GM19395 (cell line): ENCODE results near the gene MT1A.
"Not testable (repeated sequence)": the region's sequence is repeated elsewhere in the genome, so short reads cannot be mapped to it uniquely, and the experiment has no call there.

Experiments
- ATAC-seq: cut with Tn5 transposase; IDR thresholded peaks from one replicate; pipeline ENCODE4 v1.9.1; 2021; ENCODE audit warnings: mild to moderate bottlenecking, moderate library complexity; ENCODE audit not compliant: unreplicated experiment

Gene MT1A

DNA sequence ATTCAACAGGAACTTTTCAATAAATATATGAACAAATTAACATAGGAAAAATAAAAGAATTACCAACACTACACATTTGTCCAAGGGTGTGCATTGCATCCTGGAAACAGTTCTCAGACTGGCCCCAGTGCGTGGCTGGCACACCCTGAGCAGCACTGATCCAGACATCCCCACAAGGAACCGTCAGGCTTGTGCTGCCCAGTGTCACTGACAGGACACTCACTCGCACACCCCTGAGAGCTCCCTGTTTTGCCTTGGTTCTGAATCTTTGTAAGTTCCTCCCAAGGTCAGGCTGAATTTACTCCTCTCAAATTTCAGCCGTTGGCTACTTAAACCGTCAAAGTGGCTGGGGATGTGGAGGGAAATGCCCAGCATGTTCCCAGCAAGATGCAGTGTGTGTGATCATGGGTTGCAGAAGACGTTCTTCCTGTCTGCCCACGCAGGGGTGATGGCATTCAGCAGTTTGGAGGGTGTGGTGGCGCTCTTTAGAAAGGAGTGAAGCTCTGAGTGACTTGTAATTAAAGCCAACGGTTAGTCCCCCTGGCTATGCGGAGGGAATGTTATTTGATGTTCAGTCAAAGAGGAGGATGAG lies 28.4 kb upstream of the MT1A start:
- ATAC-seq: no peak

DNA sequence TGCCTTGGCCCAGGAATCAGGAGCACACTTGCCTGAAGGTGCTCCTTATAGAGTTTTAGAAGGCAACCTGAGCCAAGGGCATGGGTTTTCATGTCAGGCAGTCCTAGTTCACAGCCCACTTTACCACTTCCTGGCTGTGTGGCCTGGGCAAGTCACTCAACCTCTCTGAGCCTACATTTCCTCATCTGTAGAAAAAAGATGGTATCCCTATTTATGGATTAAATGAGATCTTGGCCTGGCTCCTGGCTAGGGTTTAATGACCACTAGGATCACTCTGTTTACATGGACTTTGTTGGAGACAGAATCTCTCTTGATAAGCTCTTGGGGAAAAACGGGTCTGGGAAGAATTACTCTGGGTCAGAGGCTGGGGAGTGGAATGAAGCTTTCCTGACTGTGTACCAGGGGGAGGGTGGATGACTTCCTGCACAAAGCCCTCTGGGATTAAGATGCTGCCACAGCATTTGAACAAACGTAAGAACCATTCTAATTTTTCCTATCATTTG lies 27.8 kb upstream of the MT1A start:
- no peak for ATAC-seq

DNA sequence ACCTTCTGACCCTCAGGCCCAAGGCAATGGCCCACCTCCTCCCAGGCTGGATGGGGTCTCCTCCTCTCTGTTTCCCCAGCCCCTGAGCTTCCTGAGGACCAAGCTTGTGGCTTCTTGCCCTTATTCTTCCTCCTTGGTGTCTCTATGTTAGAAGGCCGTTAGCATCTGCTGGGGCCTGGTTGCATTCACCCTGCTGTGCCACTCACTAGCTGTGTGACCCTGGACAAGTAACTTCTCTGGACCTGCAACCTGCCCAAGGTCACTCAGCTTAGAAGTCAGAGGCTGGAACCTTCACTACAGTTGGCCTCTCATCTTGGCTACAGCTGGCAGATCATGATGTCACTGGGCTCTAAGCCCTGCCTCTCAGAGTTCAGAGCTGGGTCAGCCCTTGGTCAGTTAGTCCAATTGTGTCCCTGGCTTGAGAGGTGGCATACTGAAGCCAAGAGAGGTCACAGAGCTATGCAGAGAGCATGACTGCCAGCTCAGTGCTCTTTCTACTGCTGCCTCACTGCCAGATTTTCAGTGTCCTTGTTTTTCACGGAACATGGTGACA lies 27.1 kb upstream of the MT1A start:
- ATAC-seq: no peak

DNA sequence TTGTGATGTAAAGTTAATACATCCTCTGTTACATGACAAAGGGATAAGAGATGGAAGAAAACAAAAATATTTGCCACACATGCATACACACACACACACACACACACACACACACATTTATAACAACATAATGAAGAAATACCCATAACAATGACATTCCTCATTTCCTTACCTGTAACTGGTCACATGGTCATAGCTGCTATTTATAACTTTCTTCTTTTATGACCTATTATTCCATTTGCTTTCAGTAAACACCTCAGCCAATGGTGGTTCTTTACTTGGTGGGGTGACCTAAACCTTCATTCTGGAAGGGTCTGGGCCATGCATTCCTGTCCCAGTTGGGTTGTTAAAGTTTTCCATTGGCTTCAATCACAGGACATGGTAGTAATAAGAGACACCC lies 24.8 kb upstream of the MT1A start:
- ATAC-seq: no peak

DNA sequence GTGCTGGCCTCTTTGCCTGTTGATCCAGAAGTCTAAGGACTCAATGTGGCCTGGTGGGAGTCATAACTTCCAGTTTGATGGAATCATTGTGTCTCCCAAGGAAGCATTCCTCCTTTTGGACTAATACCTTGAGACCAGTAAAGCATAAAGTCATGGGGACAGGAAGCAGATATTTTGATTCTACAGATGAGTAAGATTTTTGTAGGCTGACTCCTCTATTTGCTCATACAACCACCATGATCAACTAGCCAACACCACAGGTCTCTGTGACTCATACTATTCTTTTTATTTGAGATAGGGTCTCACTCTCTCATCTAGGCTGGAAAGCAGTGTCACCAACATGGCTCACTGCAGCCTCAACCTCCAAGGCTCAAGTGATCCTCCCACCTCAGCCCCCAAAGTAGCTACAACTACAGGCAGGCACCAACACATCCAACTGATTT lies 23.9 kb upstream of the MT1A start:
- no peak for ATAC-seq

DNA sequence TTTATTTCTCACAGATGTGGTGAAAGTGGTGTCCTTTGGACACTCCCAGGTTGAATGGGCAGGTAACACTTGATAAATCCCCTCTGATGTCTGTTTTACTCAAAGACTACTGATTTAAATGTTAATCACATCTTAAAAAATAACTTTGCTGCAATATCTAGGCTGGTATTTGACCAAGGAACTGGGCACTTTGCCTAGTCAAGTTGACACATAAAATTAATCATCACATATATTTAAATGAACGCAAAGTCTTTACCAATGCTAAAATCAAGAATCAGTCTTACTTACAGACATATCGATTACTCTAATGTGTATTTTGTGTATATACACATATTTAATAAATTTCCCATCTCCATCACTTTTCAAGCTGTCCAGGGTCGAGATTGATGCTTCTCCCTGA lies 23.1 kb upstream of the MT1A start:
- ATAC-seq: no peak

DNA sequence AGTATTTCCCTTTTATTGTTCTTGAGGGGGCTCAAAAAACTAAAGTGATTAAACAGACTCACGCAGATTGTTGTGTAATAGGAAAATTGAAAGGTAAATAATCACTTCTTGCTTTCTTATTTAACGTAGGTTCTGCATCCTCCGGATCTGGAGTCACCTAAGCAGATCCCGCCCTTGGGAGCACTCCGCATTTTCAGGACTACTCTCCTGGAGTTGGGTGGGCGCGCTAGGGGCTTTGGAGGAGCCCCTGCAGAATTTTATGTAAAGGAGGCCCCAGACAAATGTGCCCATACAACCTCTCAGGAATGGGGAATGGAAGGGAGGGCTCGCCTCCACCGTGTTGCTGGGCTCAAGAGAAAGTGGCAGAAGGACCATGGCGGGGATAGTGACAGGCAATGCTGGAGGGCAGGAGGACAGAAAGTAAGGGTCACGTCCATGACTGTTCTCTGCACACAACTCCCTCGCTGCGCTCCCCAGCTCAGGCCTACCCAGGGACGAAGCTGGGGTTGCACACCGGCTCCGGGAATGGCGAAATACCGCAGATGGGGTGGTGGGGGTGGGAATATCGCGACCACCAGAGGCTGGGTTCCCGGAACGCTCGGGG lies 21.8 kb upstream of the MT1A start:
- no peak for ATAC-seq

DNA sequence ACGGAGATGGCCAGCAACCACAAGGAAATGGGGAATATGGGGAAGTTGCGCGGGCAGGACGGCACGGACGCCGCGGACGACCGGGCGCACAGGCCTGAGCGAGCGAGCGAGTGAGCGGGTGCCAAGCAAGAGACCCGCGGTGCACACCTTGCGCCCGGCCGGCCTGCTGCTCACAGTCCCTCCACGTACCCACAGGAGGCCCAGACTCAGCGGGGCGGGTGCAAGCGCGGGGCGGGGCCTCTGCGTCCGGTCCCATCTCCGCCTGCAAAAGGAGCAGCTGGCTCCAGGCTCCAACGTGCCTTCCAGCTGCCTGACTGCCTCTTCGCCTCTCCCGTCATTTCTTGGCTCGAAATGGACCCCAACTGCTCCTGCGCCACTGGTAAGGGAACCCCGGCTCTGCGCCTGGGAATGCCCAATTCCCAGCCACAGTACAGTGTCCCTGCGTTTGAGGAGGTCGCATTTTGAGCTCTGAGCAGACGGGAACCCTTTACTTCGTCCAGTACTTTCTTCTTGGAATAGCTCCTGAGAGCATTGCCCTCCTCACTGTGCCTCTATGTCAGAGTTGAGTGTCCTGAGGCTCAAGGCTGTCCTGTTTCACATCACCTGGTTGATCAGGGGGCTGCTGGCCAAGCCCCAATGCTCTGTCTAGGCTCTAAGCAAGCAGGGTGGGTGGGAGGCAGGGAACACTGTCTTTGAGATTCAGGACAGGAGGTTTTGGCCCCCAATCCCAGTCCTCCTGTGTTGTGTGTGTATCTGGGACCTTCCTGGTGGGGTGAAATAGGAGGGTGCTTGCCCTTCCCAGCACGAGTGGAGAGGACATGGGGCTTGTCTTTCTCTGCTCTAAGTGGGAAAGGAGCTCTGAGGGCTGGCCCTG lies 21.0 kb upstream of the MT1A start:
- no peak for ATAC-seq

DNA sequence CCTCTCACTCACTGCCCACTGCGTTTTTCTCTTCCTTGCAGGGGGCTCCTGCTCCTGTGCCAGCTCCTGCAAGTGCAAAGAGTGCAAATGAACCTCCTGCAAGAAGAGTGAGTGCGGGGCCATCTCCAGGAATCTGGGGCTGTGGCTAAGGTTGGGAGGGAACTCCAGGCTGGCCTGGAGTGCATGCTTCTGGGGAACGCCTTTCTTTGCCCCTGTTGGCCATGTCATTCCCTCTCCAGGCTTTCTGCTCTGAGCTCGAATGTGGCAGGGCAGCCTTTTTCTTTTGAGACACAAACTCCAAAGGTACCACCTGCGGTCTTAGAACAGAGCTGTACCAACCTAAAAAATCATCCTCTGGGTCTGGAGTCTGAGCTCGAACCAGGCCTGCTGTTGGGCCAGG lies 20.3 kb upstream of the MT1A start:
- ATAC-seq: no peak

DNA sequence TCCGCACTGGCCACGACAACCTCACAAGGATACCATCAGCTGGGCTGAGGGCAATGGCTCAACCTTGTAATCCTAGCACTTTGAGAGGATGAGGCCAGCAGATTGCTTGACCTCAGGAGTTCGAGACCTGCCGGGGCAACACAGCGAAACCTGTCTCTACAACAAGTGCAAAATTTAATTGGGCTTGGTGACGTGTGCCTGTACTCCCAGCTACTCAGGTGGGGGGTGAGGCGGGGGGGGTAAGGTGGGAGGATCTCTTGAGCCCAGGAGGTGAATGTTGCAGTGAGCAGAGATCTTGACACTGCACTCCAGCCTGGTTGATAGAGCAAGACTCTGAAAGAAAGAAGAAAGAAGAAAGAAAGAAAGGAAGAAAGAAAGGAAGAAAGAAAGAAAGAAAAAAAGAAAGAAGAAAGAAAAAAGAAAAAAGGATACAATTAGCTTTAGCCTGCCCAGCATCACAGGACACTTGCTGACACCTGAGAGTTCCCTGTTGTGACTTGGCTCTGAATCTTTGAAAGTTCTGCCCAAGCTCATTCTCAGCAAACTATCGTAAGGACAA lies 18.0 kb upstream of the MT1A start:
- ATAC-seq: no peak

DNA sequence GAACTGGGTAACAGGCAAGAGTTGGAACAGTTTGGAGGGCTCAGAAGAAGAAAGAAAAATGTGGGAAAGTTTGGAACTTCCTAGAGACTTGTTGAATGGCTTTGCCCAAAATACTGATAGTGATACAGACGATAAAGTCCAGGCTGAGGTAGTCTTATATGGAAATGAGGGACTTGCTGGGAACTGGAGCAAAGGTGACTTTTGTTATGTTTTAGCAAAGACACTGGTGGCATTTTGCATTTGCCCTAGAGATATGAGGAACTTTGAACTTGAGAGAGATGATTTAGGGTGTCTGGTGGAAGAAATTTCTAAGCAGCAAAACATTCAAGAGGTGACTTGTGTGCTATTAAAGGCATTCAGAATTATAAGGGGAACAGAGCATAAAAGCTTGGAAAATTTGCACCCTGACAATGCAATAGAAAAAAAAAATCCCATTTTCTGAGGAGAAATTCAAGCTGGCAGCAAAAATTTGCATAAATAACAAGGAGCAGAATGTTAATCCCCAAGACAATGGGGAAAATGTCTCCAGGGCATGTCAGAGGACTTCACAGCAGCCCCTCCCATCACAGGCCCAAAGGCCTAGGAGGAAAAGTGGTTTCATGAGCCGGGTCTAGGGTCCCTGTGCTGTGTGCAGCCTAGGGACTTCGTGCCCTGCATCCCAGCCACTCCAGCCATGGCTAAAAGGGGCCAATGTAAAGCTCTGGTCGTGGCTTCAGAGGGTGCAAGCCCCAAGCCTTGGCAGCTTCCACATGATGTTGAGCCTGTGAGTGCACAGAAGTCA lies 16.6 kb upstream of the MT1A start:
- not testable (repeated sequence) for ATAC-seq

DNA sequence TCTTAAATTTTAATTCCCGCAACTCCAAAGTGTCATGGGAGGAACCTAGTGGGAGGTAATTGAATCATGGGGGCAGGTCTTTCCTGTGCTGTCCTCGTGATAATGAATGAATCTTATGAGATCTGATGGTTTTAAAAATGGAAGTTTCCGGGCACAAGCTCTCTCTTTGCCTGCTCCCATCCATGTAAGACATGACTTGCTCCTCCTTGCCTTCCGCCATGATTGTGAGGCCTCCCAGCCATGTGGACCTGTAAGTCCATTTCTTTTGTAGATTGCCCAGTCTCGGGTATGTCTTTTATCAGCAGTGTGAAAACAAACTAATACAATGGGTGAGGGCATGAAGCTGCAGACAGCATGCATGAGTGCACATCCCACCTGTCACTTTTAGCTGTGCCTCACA lies 15.3 kb upstream of the MT1A start:
- not testable (repeated sequence) for ATAC-seq

DNA sequence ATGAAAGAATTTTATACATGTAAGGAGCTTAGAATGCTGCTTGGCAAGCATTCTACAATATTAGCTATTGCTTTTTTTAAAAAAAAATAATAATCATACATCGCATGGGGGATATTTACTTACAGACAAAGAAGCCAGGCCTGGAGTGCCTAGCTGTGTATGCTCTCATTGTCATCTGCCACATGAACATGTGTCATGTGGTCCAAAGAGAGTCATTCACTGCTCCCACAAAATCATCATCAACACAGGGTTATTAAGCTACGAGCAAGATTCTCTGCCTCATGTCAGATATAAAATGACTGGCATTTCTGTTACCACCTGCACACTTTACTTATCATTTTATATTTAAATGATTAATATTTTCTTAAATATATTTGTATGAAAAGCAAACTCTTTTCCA lies 14.8 kb upstream of the MT1A start:
- ATAC-seq: no peak

DNA sequence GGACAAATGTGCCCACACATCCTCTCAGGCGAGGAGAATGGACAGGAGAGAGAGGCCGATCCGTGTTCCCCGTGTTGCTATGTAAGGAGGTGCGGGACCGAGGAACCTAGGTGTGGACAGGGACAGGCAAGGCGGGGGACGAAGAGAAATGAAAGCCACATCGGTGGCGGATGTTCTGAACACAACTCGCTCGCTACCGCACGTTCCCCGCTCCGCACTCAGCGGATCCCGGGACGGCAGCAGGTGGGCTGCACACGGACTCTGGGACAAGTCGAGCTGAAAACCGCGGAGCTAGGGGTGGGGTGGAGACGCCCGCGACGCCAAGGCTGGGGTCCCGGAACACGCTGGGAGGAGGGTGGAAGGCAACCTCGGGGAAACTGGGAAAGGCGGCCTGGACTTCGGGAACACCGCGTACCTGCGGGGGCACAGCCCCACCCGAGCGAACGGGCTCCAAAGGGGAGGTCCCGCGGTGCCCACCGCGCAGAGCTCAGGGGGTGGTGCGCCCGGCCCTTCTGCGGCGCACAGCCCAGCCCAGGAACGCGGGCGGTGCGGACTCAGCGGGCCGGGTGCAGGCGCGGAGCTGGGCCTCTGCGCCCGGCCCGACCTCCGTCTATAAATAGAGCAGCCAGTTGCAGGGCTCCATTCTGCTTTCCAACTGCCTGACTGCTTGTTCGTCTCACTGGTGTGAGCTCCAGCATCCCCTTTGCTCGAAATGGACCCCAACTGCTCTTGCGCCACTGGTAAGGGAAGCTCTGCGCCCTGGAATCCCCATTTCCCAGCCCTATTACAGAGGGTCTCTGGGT lies 13.1 kb upstream of the MT1A start, which contains the start of gene MT1E:
MT1E (plus strand) TSS at position 642 of the 803 bp plus-strand sequence; CDS start at position 713, 71 bp downstream.
- ATAC-seq: no peak

DNA sequence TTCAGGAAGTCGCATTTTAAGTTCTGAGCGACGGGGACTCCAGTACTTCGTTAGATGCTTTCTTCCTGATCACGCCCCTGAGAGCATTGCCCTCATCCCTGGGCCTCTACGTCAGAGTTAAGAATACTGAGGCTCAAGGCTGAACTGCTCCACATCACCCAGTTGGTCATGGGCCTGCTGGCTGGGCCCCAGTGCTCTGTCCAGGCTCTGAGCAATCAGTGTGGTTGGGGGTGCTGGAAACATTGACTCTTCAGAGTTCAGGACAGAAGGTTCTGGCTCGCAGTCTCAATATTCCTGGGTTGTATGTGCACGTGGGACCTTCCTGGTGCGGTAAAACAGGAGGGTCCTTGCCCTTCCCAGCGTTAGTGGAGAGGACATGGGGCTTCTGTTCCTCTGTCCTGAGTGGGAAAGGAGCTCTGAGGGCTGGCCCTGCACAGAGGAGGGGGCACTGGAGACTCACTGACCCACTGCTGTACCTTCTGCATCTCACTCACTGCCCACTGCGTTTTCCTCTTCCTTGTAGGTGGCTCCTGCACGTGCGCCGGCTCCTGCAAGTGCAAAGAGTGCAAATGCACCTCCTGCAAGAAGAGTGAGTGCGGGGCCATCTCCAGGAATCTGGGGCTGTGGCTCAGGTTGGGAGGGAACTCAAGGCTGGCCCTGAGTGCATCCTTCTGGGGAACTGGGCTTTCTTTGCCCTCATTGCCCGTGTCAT lies 12.4 kb upstream of the MT1A start:
- no peak for ATAC-seq

DNA sequence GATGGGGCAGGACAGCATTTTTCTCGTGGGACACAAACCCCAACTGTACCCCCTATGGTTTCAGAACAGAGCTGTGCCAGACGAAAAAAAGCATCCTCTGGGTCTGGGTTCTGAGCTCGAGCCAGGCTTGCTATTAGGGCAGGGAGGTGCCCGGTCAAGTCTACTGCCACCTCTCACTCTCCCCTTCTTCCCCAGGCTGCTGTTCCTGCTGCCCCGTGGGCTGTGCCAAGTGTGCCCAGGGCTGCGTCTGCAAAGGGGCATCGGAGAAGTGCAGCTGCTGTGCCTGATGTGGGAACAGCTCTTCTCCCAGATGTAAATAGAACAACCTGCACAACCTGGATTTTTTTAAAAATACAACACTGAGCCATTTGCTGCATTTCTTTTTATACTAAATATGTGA lies 11.8 kb upstream of the MT1A start:
- no peak for ATAC-seq

DNA sequence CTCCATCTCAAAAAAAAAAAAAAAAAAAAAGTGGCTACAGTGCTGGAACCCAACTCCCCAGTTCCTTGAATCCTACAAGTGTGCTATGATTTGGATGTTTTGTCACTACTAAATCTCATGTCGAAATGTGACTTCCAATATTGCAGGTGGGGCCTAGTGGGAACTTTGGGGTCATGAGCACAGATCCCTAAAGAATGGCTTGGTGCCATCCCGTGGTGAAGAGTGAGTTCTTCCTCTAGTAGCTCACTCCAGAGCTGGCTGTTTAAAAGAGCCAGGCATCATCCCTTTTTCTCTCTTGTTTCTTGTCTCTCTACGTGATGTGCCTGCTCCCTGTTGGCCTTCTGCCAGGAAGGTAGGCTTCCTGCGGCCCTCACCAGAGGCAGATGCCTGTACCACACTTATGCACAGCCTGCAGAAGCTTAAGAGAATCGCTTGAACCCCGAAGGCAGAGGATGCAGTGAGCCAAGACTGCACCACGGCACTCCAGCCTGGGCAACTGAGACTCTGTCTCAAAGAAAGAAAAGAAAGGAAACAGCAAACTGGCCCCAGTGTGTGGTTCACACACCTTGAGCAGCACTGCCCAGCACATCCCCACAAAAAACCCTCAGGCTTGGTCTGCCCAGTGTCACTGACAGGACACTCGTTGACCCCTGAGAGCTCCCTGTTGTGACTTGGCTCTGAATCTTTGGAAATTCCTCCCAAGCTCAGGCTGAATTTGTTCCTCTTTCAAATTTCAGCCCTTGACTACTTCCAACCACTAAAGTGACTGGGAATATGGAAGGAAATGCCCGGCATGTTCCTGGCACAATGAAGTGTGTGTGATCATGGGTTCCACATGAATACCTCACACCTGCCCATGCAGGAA lies 9.7 kb upstream of the MT1A start:
- ATAC-seq: no peak

DNA sequence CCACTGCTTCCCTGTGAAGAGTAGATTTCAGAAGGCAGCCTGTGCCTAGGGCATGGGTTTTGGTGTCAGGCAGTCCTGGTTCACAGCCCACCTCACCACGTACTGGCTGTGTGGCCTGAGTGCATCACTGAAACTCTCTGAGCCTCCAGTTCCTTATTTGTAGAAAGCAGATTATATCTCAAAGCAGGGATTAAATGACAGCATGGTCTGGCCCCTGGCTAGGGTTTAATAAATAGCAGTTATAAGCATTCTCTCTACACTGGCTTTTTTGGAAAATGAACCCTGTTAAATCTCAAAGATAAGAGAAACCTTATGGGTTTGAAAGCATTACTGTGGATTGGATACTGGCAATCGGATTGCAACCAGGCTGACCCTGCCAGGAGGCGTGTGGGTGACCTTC lies 8.9 kb upstream of the MT1A start:
- no peak for ATAC-seq
